Endothelial cell of umbilical vein (primary cell): Measurements from ENCODE around the gene PLAC1. TPM values are rescaled to one million over a fixed set of nuclear protein-coding genes. Genes with fewer than 3 reads are reported as not detected.

Experiments used
- BruUV-seq: library from RNA; stranded (reverse); fragments of 400-500 nt; replicated peaks from 2 replicates; lab custom pipeline; 2021; lab: Mats Ljungman, UMichigan
- CTCF ChIA-PET: fragments of 300-600, 350-600 bp; sonication (Branson Sonifier 250); formaldehyde crosslinking; loops from one replicate; lab custom pipeline; 2021; ENCODE audit warnings: antibody characterized with exemption, inconsistent platforms; lab: Charles Lee
- POLR2A ChIA-PET: fragments of 300-600, 350-600 bp; sonication (Branson Sonifier 250); formaldehyde crosslinking; loops from one replicate; lab custom pipeline; 2021; ENCODE audit warnings: antibody characterized with exemption, inconsistent platforms; lab: Charles Lee
- DNase-seq: peaks from one replicate; pipeline ENCODE4 v3.0.0-alpha.2; 2011; ENCODE audit warnings: low read depth, low spot score
- FAIRE-seq: peaks from 2 replicates; lab custom pipeline; 2011; peaks lifted over from hg19 to GRCh38; lab: Jason Lieb, UNC
- H2AFZ ChIP-seq: 2 replicates; pipeline ENCODE4 v1.6.0; 2012; ENCODE audit warnings: low read depth, low read length, control low read depth, inconsistent platforms
- H3K27ac ChIP-seq: 2 replicates; pipeline ENCODE4 v1.5.1; 2011; ENCODE audit warnings: low read depth, mild to moderate bottlenecking, control low read depth, low read length, moderate library complexity; ENCODE audit not compliant: insufficient read depth
- H3K27me3 ChIP-seq, 2 experiments: 2 replicates each; pipeline versions ENCODE4 v1.6.0 to v1.6.1; 2011; ENCODE audit warnings: low read length in 2 of 2, mixed read lengths in 1 of 2; ENCODE audit not compliant: control insufficient read depth in 2 of 2, insufficient read depth in 2 of 2
- H3K36me3 ChIP-seq, 2 experiments: 2 replicates in 1 of 2; 3 replicates in 1 of 2; pipeline ENCODE4 v1.5.1; 2011; ENCODE audit warnings: low read length in 2 of 2, mild to moderate bottlenecking in 1 of 2, moderate library complexity in 1 of 2; ENCODE audit not compliant: control insufficient read depth in 2 of 2, insufficient read depth in 2 of 2; ENCODE audit errors: extremely low read depth in 1 of 2
- H3K4me1 ChIP-seq: 3 replicates; pipeline ENCODE4 v1.5.1; 2011; ENCODE audit warnings: mild to moderate bottlenecking, low read length; ENCODE audit not compliant: control insufficient read depth, insufficient read depth; ENCODE audit errors: extremely low read depth
- H3K4me2 ChIP-seq: 2 replicates; pipeline ENCODE4 v1.6.1; 2011; ENCODE audit warnings: low read length, control low read depth, mixed read lengths; ENCODE audit not compliant: insufficient read depth
- H3K4me3 ChIP-seq, 3 experiments: fragments of 200-600 bp in 1 of 3; sonication (generic), shearing (Covaris generic) in 1 of 3; replicated peaks in 1 of 3; 2 replicates each; pipeline ENCODE4 v1.5.1; 2011 to 2016; ENCODE audit warnings: control low read depth in 3 of 3, low read length in 3 of 3, mild to moderate bottlenecking in 2 of 3, inconsistent platforms in 1 of 3, low read depth in 1 of 3, moderate library complexity in 1 of 3; ENCODE audit not compliant: insufficient read depth in 1 of 3
- H3K79me2 ChIP-seq: 2 replicates; pipeline ENCODE4 v1.6.0; 2012; ENCODE audit warnings: low read length, inconsistent platforms; ENCODE audit not compliant: control insufficient read depth, insufficient read depth
- H3K9ac ChIP-seq: replicated peaks from 2 replicates; pipeline ENCODE3; 2011; ENCODE audit warnings: low read length, control low read depth; ENCODE audit not compliant: insufficient read depth; ENCODE audit errors: extremely low read depth
- H3K9me1 ChIP-seq: replicated peaks from 3 replicates; pipeline ENCODE4 v1.6.0; 2011; ENCODE audit warnings: mild to moderate bottlenecking, low read length; ENCODE audit not compliant: control insufficient read depth, insufficient read depth; ENCODE audit errors: extremely low read depth
- H3K9me3 ChIP-seq: replicated peaks from 2 replicates; pipeline ENCODE4 v1.5.1; 2012; ENCODE audit warnings: low read length, inconsistent platforms; ENCODE audit not compliant: control insufficient read depth, insufficient read depth
- H4K20me1 ChIP-seq: replicated peaks from 2 replicates; pipeline ENCODE3; 2011; ENCODE audit warnings: mild to moderate bottlenecking, low read length; ENCODE audit not compliant: control insufficient read depth, insufficient read depth; ENCODE audit errors: extremely low read depth
- EZH2 ChIP-seq: IDR thresholded peaks from 2 replicates; pipeline ENCODE4 v1.6.1; 2012; ENCODE audit warnings: borderline replicate concordance, low read depth, mild to moderate bottlenecking, moderate library complexity, low read length, inconsistent platforms; ENCODE audit not compliant: severe bottlenecking
- FOS ChIP-seq: IDR thresholded peaks from 2 replicates; pipeline ENCODE4 v1.6.1; 2011; ENCODE audit warnings: mild to moderate bottlenecking, low read length, moderate library complexity, borderline replicate concordance; ENCODE audit not compliant: insufficient read depth
- GATA2 ChIP-seq: IDR thresholded peaks from 2 replicates; pipeline ENCODE4 v1.7.0; 2011; ENCODE audit warnings: low read depth, mild to moderate bottlenecking, moderate library complexity, mixed read lengths, low read length; ENCODE audit not compliant: insufficient read length, insufficient read depth
- JUN ChIP-seq: IDR thresholded peaks from 2 replicates; pipeline ENCODE4 v1.6.1; 2011; ENCODE audit warnings: borderline replicate concordance, low read depth; ENCODE audit not compliant: insufficient read length, insufficient read depth
- MYC ChIP-seq: IDR thresholded peaks from one replicate; pipeline ENCODE4 v1.6.1; 2011; ENCODE audit warnings: mild to moderate bottlenecking, low read depth, low read length
- POLR2A ChIP-seq: IDR thresholded peaks from 2 replicates; pipeline ENCODE4 v1.6.1; 2012; ENCODE audit warnings: low read depth, mild to moderate bottlenecking, control low read depth, low read length
- POLR2AphosphoS5 ChIP-seq: IDR thresholded peaks from 2 replicates; pipeline ENCODE4 v1.6.1; 2012; ENCODE audit warnings: low read depth, mild to moderate bottlenecking, control low read depth, low read length, moderate library complexity; ENCODE audit not compliant: insufficient read depth
- dilution Hi-C: fragments of 300-500 bp; cut with MboI; formaldehyde crosslinking; loops from one replicate; pipeline ENCODE4 v1.15.0; 2019; ENCODE audit warnings: low sequenced_read_pairs; ENCODE audit not compliant: extremely low pct_ligation_motif_present
- intact Hi-C: fragments of 100-400 bp; cut with micrococcal nuclease; formaldehyde crosslinking; loops from one replicate; pipeline ENCODE4 v1.10.0; 2022
- polyA plus RNA-seq, 4 experiments: library from polyadenylated mRNA; depleted of rRNA in 3 of 4; stranded (reverse) in 3 of 4; unstranded in 1 of 4; fragments of >200 nt; gene quantifications; 2 replicates each; pipeline versions ENCODE4 v1.2.1 to v1.2.3, GENCODE V29; 2011 to 2012; ENCODE audit warnings: missing spikeins in 1 of 4
- total RNA-seq: library from RNA; stranded (reverse); gene quantifications from 2 replicates; pipeline ENCODE4 v1.2.3, GENCODE V29; 2021
- TF ChIP-seq, protein P1 (sequence below): IDR thresholded peaks from 2 replicates; pipeline ENCODE4 v1.6.1; 2011; ENCODE audit not compliant: insufficient read depth, insufficient read length
- TF ChIP-seq, protein P2 (sequence below), 2 donors: IDR thresholded peaks; 1 replicate in 1 of 2; 2 replicates in 1 of 2; pipeline ENCODE4 v1.5.1; 2011; ENCODE audit warnings: low read length in 2 of 2, mild to moderate bottlenecking in 2 of 2, moderate library complexity in 2 of 2, control low read depth in 1 of 2, inconsistent platforms in 1 of 2, low read depth in 1 of 2; ENCODE audit not compliant: insufficient read depth in 1 of 2; ENCODE audit errors: extremely low read depth in 1 of 2

Gene PLAC1
- total and polyA plus RNA-seq, 2 donors (not counting 3 experiments of a cell fraction or from before 2014, with no cell fraction given): 0.58 to 2.4 TPM

DNA sequence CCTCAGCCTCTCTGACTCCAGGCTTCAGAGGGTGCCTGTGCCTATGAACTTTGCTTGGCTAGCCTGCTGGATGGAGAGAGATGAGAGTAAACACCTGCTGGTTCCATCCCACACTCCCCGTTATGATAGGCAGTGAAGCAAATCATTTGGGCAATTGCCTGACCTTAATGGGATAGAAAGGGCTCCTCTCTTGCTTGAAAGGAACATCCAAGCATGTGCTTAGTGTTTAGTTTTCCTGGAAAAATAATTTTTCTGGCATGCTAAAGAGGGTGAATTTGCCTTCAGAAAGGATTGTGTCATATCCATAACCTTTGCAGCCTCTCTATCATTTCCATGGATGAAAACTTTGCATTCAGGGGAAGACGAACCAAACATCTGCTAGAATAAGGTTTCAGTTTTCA, 10.8 kb downstream of the PLAC1 start:
- ChIA-PET CTCF (no interaction called here), POLR2A (no interaction called here)
- no peaks in the 10 kb centered on the region for H3K27me3 ChIP-seq
- TF ChIP-seq GATA2 (no peak), MYC (no peak), EZH2 (no peak), JUN (no peak), POLR2AphosphoS5 (no peak), FOS (no peak), POLR2A (no peak)
- TF ChIP-seq, protein P1, sequence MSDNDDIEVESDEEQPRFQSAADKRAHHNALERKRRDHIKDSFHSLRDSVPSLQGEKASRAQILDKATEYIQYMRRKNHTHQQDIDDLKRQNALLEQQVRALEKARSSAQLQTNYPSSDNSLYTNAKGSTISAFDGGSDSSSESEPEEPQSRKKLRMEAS: no peak
- TF ChIP-seq, protein P2, sequence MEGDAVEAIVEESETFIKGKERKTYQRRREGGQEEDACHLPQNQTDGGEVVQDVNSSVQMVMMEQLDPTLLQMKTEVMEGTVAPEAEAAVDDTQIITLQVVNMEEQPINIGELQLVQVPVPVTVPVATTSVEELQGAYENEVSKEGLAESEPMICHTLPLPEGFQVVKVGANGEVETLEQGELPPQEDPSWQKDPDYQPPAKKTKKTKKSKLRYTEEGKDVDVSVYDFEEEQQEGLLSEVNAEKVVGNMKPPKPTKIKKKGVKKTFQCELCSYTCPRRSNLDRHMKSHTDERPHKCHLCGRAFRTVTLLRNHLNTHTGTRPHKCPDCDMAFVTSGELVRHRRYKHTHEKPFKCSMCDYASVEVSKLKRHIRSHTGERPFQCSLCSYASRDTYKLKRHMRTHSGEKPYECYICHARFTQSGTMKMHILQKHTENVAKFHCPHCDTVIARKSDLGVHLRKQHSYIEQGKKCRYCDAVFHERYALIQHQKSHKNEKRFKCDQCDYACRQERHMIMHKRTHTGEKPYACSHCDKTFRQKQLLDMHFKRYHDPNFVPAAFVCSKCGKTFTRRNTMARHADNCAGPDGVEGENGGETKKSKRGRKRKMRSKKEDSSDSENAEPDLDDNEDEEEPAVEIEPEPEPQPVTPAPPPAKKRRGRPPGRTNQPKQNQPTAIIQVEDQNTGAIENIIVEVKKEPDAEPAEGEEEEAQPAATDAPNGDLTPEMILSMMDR (IDR thresholded peaks at IDR 0.05; ENCODE audit: extremely low read depth in 1 of 2, insufficient read depth in 1 of 2, low read depth in 1 of 2, low read length in 2 of 2): no peak
- H3K79me2 ChIP-seq: no peaks in the 10 kb centered on the region
- intact Hi-C loops (no loop called here), dilution Hi-C loops (no loop called here)
- no peaks in the 10 kb centered on the region for H3K9me3 ChIP-seq
- no peaks in the 10 kb centered on the region for H3K36me3 ChIP-seq
- BruUV-seq: no TSS peak
- no peaks in the 10 kb centered on the region for H3K4me1 ChIP-seq
- no peak overlapping the region for H3K4me3 ChIP-seq
- no peak overlapping the region for H3K4me2 ChIP-seq
- FAIRE-seq (peak; percentile 62), DNase-seq (no peak)
- H3K27ac ChIP-seq: no peak overlapping the region
- H3K9ac ChIP-seq: no peak overlapping the region
- no peaks in the 10 kb centered on the region for H3K9me1 ChIP-seq
- H2AFZ ChIP-seq: no peak overlapping the region
- no peaks in the 10 kb centered on the region for H4K20me1 ChIP-seq
